Upper lobe of left lung (tissue), 6 donors: ENCODE results near the gene COL19A1. TPM values are rescaled to one million over a fixed set of nuclear protein-coding genes. Genes with fewer than 3 reads are reported as not detected.
A peak's percentile ranks its signal among the peaks of the same experiment; 100 is the strongest.

Source experiments
- ATAC-seq, 2 donors: fragments of 200-7000 bp; cut with Tn5 transposase; one replicate each; pipeline ENCODE4 v1.9.1; 2022; ENCODE audit warnings: mild to moderate bottlenecking in 2 of 2, moderate library complexity in 2 of 2; ENCODE audit not compliant: low FRiP score in 2 of 2
- DNase-seq, 2 donors: peaks; one replicate each; pipeline ENCODE4 v3.0.0-alpha.2; 2019 to 2020
- H3K27ac ChIP-seq, 4 donors: fragments of 200-600 bp; sonication (generic); one replicate each; pipeline ENCODE4 v1.5.1; 2016 to 2019
- H3K27me3 ChIP-seq, 4 donors: fragments of 200-600 bp; sonication (generic); one replicate each; pipeline ENCODE4 v1.5.1; 2017 to 2019
- H3K36me3 ChIP-seq, 4 donors: fragments of 200-600 bp; sonication (generic); one replicate each; pipeline ENCODE4 v1.5.1; 2016 to 2019
- H3K4me1 ChIP-seq, 4 donors: fragments of 200-600 bp; sonication (generic); one replicate each; pipeline ENCODE4 v1.5.1; 2018 to 2019
- H3K4me3 ChIP-seq, 4 donors: fragments of 200-600 bp; sonication (generic); one replicate each; pipeline ENCODE4 v1.5.1; 2017 to 2019; ENCODE audit warnings: mild to moderate bottlenecking in 2 of 4, moderate library complexity in 1 of 4
- H3K9me3 ChIP-seq, 4 donors: fragments of 200-600 bp; sonication (generic); one replicate each; pipeline ENCODE4 v1.5.1; 2018 to 2019
- EP300 ChIP-seq, 4 donors: sonication (generic); formaldehyde crosslinking; IDR thresholded peaks; one replicate each; pipeline ENCODE4 v1.5.1; 2017; ENCODE audit warnings: antibody characterized with exemption in 4 of 4, control low read depth in 2 of 4
- POLR2A ChIP-seq, 4 donors: fragments of 450-650 bp; IDR thresholded peaks; one replicate each; pipeline ENCODE4 v1.5.1; 2016 to 2017; ENCODE audit warnings: antibody characterized with exemption in 4 of 4, mild to moderate bottlenecking in 2 of 4
- POLR2AphosphoS5 ChIP-seq, 2 donors: sonication (generic); formaldehyde crosslinking; IDR thresholded peaks; one replicate each; pipeline ENCODE4 v1.5.1; 2017; ENCODE audit warnings: antibody characterized with exemption in 2 of 2
- WGBS, 2 donors: methylation state at CpG; one replicate each; pipeline ENCODE4 v1.1.5; 2017 to 2018; 5-methylcytosine and 5-hydroxymethylcytosine counted together
- total RNA-seq, 6 donors: library from RNA; depleted of rRNA in 4 of 6; stranded (reverse); fragments of >200 nt in 4 of 6; gene quantifications; one replicate each; pipeline versions ENCODE4 v1.1.0 to v1.2.1, GENCODE V29; 2016 to 2021
- TF ChIP-seq, protein P1 (sequence below), 6 experiments: fragments of 450-650 bp in 4 of 6; fragments of 200-600 bp in 2 of 6; sonication (generic) in 2 of 6; IDR thresholded peaks; one replicate each; pipeline ENCODE4 v1.5.1; 2016 to 2019; ENCODE audit warnings: antibody characterized with exemption in 6 of 6
- donor health status: DM: no; HTN: no; CAD: no; lungs with moderate emphysema.
- donor health status: DM: no; HTN: yes; CAD: no; lungs with severe emphysema.

COL19A1 gene
- total RNA-seq, 6 donors from 2014 or later = 0.49 to 1.0 TPM; not detected in 4

DNA sequence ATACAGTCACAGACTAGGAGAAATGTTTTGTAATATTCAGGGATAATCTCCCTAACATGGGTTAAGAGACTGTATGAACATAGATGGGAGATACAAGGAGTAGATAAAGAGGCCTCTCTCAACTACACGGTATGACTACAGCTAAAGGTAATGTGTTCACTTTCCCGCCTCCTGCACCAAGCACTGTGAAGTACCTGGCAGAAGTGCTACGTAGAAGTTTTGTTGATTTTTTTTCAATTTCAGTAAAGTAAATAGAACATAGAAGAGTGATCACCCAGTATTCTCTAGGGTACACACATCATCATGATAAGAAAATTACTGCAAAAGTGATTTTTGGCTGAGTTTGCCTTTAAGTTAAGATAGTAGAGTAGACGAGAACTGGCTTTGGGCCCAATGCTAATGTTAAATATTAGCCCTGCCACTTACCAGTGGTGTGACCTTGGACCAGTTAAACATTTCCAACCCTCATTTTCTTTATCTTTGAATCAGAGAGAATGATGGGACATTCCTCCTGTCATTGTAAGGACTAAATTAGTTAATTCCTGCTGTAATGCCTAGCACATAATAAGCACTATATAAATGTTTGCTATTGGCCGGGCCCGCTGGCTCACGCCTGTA, 253.0 kb downstream of the COL19A1 start:
- H3K4me3 ChIP-seq = no peak overlapping the region
- H3K9me3 ChIP-seq = no peaks in the 10 kb centered on the region
- no peak for ATAC-seq
- TF ChIP-seq POLR2A (IDR thresholded peaks at IDR 0.05) (no peak), POLR2AphosphoS5 (IDR thresholded peaks at IDR 0.05) (no peak), EP300 (IDR thresholded peaks at IDR 0.05) (no peak)
- TF ChIP-seq, protein P1, sequence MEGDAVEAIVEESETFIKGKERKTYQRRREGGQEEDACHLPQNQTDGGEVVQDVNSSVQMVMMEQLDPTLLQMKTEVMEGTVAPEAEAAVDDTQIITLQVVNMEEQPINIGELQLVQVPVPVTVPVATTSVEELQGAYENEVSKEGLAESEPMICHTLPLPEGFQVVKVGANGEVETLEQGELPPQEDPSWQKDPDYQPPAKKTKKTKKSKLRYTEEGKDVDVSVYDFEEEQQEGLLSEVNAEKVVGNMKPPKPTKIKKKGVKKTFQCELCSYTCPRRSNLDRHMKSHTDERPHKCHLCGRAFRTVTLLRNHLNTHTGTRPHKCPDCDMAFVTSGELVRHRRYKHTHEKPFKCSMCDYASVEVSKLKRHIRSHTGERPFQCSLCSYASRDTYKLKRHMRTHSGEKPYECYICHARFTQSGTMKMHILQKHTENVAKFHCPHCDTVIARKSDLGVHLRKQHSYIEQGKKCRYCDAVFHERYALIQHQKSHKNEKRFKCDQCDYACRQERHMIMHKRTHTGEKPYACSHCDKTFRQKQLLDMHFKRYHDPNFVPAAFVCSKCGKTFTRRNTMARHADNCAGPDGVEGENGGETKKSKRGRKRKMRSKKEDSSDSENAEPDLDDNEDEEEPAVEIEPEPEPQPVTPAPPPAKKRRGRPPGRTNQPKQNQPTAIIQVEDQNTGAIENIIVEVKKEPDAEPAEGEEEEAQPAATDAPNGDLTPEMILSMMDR (IDR thresholded peaks at IDR 0.05) = no peak
- no peak for DNase-seq
- H3K27ac ChIP-seq = no peak overlapping the region
- H3K36me3 ChIP-seq = no peaks in the 10 kb centered on the region
- H3K27me3 ChIP-seq = no peaks in the 10 kb centered on the region
- WGBS, 2 donors = 63 to 70% methylated on average over 7 of the region's 7 CpGs
- H3K4me1 ChIP-seq = no peaks in the 10 kb centered on the region

DNA sequence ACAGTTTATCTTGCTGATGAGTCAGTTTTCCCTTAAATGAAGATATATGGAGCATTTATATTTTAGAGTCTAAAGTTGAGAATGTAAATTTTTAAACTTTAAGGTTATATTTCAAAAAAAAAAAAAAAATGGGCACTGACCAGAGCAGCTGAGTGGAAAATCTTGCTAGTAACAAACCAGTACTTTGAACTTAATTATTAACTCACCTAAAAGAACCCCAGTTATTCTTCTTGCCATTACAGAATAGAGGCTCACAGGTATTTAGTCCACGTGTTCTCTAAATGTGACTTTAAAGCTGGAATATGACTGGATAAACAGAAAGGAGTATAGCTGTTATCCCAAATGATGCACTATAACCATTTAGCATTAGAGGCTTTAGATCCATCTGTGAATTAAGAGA, 258.1 kb downstream of the COL19A1 start:
- Histone ChIP-seq H3K36me3 (no peaks in the 10 kb centered on the region), H3K9me3 (no peaks in the 10 kb centered on the region), H3K4me1 (no peaks in the 10 kb centered on the region), H3K4me3 (no peak overlapping the region), H3K27me3 (no peaks in the 10 kb centered on the region), H3K27ac (no peak overlapping the region)
- ATAC-seq = no peak
- no peak for DNase-seq
- 79 to 83% methylated on average over 1 of the region's 1 CpG for WGBS, 2 donors
- TF ChIP-seq EP300 (IDR thresholded peaks at IDR 0.05) = no peak
- no peak for TF ChIP-seq POLR2A (IDR thresholded peaks at IDR 0.05)
- TF ChIP-seq, protein P1 (IDR thresholded peaks at IDR 0.05) = no peak
- no peak for TF ChIP-seq POLR2AphosphoS5 (IDR thresholded peaks at IDR 0.05)

DNA sequence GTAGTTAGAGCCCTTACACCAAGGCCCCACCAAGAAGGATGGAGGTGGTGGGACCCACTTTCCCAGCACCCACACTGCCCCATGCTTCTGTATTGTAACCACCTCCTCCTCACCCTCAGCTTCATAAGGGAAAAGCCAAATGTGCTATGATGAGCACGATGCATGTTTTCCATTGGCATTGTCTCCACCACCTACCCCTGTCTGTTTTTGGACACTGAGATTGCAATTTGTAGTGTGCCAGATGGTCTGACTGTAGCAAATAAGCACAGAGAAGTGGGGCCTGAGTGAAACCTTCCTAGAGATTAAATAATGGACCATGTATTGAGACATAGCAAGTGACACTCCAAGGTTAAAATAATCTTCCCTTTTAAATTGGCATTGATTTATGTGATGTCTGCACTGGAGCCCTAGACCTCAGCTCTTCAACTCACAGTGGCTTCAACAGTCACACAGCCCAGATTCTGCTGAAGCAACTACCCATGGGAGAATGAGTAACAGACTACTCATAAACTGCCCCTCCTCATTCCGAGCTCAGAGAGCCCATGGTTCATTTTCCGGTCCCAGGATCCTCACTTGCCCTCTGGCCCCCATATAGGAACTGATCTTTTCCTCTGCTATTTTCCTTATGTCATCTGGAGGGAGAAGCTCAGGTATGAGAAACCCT, 258.7 kb downstream of the COL19A1 start:
- H3K36me3 ChIP-seq = no peaks in the 10 kb centered on the region
- no peaks in the 10 kb centered on the region for H3K9me3 ChIP-seq
- TF ChIP-seq POLR2AphosphoS5 (IDR thresholded peaks at IDR 0.05) (no peak), POLR2A (IDR thresholded peaks at IDR 0.05) (no peak), EP300 (IDR thresholded peaks at IDR 0.05) (no peak)
- TF ChIP-seq, protein P1 (IDR thresholded peaks at IDR 0.05) = no peak
- no peak for DNase-seq
- 77 to 87% methylated on average over 3 of the region's 3 CpGs for WGBS, 2 donors
- H3K27me3 ChIP-seq = no peaks in the 10 kb centered on the region
- H3K27ac ChIP-seq = no peak overlapping the region
- H3K4me3 ChIP-seq = no peak overlapping the region
- ATAC-seq = peak in 1 of 2 donors; percentile 92
- H3K4me1 ChIP-seq = no peaks in the 10 kb centered on the region

DNA sequence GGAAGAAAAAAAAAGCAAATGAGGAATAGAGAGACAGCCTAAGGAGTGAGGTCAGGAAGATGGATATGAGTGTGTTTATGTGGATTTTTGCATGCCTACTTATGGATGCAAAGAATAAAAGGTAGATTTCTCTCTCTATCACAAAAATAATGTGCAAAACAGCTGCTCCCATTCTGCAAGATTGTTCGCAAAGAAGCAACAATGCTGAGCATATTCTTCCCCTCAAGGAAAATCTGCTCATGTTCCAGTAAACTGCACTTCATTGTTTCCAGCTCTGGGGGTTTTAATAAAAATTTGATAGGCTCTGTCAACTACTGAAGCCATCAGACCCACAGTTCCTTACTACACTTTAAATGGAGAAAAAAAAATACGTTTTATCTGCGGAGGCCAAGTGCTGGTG, 259.2 kb downstream of the COL19A1 start:
- Histone ChIP-seq H3K27ac (no peak overlapping the region), H3K36me3 (no peaks in the 10 kb centered on the region), H3K27me3 (no peaks in the 10 kb centered on the region), H3K9me3 (no peaks in the 10 kb centered on the region), H3K4me1 (no peaks in the 10 kb centered on the region), H3K4me3 (no peak overlapping the region)
- WGBS, 2 donors = 84 to 90% methylated on average over 3 of the region's 3 CpGs
- ATAC-seq (no peak), DNase-seq (no peak)
- TF ChIP-seq, protein P1 (IDR thresholded peaks at IDR 0.05) = no peak
- no peak for TF ChIP-seq POLR2AphosphoS5 (IDR thresholded peaks at IDR 0.05)
- no peak for TF ChIP-seq POLR2A (IDR thresholded peaks at IDR 0.05)
- no peak for TF ChIP-seq EP300 (IDR thresholded peaks at IDR 0.05)

DNA sequence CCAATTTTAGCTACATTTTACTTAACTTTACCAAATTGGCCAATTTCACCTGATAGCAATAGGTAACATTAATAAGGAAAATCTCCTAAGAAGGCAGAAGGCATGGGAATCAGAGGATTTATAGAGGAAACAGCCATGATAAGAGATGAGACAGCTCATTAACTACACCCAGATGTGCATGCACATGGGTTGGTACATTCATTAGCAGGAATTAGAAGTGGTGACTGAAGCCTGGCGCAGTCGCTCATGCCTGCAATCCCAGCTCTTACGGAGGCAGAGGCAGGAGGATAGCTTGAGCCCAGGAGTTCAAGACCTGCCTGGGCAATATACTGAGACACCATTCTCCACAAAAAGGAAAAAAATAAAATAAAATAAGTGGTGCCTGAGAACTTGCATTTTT, 263.0 kb downstream of the COL19A1 start:
- no peak for ATAC-seq
- Histone ChIP-seq H3K9me3 (no peaks in the 10 kb centered on the region), H3K4me3 (no peak overlapping the region), H3K4me1 (no peaks in the 10 kb centered on the region), H3K36me3 (no peaks in the 10 kb centered on the region), H3K27ac (no peak overlapping the region), H3K27me3 (no peaks in the 10 kb centered on the region)
- TF ChIP-seq POLR2A (IDR thresholded peaks at IDR 0.05) = no peak
- 95 to 96% methylated on average over 3 of the region's 3 CpGs for WGBS, 2 donors
- DNase-seq = no peak
